ENCODE measurements around the gene STAT6.

The STAT6 gene

GRCh38 chr12:57154076-57154475 lies 42.9 kb upstream of the STAT6 start:
- Histone ChIP-seq H3K9me3 (ENCODE audit: control insufficient read depth, low read length) (no peaks in the 10 kb centered on the region), H3K4me3 (ENCODE audit: extremely low read depth, insufficient read depth, low read length, poor library complexity, severe bottlenecking) (no peak overlapping the region), H3K36me3 (ENCODE audit: control insufficient read depth, insufficient read depth, low read length) (peaks cover 94% of the 10 kb centered on the region), H3K27ac (ENCODE audit: low read depth, low read length, severe bottlenecking) (no peak overlapping the region), H3K4me1 (ENCODE audit: control insufficient read depth, insufficient read depth, low read length, poor library complexity, severe bottlenecking) (peaks cover 3% of the 10 kb centered on the region)
- WGBS, 2 experiments (ENCODE audit: insufficient coverage in 2 of 2) = 93 to 100% methylated on average over 4 to 5 of the region's 6 CpGs

GRCh38 chr12:57153415-57153997 lies 42.3 kb upstream of the STAT6 start:
- no peak overlapping the region for H3K27ac ChIP-seq (ENCODE audit: low read depth, low read length, severe bottlenecking)
- H3K9me3 ChIP-seq (ENCODE audit: control insufficient read depth, low read length) = no peaks in the 10 kb centered on the region
- no CpG with 5 or more reads among the region's 1 CpG for WGBS, 2 experiments (ENCODE audit: insufficient coverage in 2 of 2)
- H3K36me3 ChIP-seq (ENCODE audit: control insufficient read depth, insufficient read depth, low read length) = peaks cover 94% of the 10 kb centered on the region
- peaks cover 9% of the 10 kb centered on the region for H3K4me1 ChIP-seq (ENCODE audit: control insufficient read depth, insufficient read depth, low read length, poor library complexity, severe bottlenecking)
- no peak overlapping the region for H3K4me3 ChIP-seq (ENCODE audit: extremely low read depth, insufficient read depth, low read length, poor library complexity, severe bottlenecking)

GRCh38 chr12:57152639-57153038 lies 41.5 kb upstream of the STAT6 start:
- Histone ChIP-seq H3K4me3 (ENCODE audit: extremely low read depth, insufficient read depth, low read length, poor library complexity, severe bottlenecking) (no peak overlapping the region), H3K4me1 (ENCODE audit: control insufficient read depth, insufficient read depth, low read length, poor library complexity, severe bottlenecking) (peaks cover 16% of the 10 kb centered on the region), H3K9me3 (ENCODE audit: control insufficient read depth, low read length) (no peaks in the 10 kb centered on the region), H3K36me3 (ENCODE audit: control insufficient read depth, insufficient read depth, low read length) (peaks cover 94% of the 10 kb centered on the region), H3K27ac (ENCODE audit: low read depth, low read length, severe bottlenecking) (no peak overlapping the region)
- WGBS, 2 experiments (ENCODE audit: insufficient coverage in 2 of 2) = 89 to 96% methylated on average over 2 of the region's 4 CpGs

- Histone ChIP-seq H3K9me3 (ENCODE audit: control insufficient read depth, low read length) (no peaks in the 10 kb centered on the region), H3K27ac (ENCODE audit: low read depth, low read length, severe bottlenecking) (no peak overlapping the region), H3K36me3 (ENCODE audit: control insufficient read depth, insufficient read depth, low read length) (peaks cover 89% of the 10 kb centered on the region), H3K4me1 (ENCODE audit: control insufficient read depth, insufficient read depth, low read length, poor library complexity, severe bottlenecking) (peaks cover 23% of the 10 kb centered on the region), H3K4me3 (ENCODE audit: extremely low read depth, insufficient read depth, low read length, poor library complexity, severe bottlenecking) (no peak overlapping the region)
- WGBS, 2 experiments (ENCODE audit: insufficient coverage in 2 of 2) = 89 to 96% methylated on average over 14 to 16 of the region's 17 CpGs
Measured at GRCh38 chr12:57151741-57152630, 40.8 kb upstream of the STAT6 start.

GRCh38 chr12:57150400-57151000 lies 39.3 kb upstream of the STAT6 start:
- 95 to 97% methylated on average over 5 to 6 of the region's 6 CpGs for WGBS, 2 experiments (ENCODE audit: insufficient coverage in 2 of 2)
- H3K36me3 ChIP-seq (ENCODE audit: control insufficient read depth, insufficient read depth, low read length) = peaks cover 89% of the 10 kb centered on the region
- no peak overlapping the region for H3K4me3 ChIP-seq (ENCODE audit: extremely low read depth, insufficient read depth, low read length, poor library complexity, severe bottlenecking)
- no peak overlapping the region for H3K27ac ChIP-seq (ENCODE audit: low read depth, low read length, severe bottlenecking)
- H3K9me3 ChIP-seq (ENCODE audit: control insufficient read depth, low read length) = no peaks in the 10 kb centered on the region
- peaks cover 37% of the 10 kb centered on the region for H3K4me1 ChIP-seq (ENCODE audit: control insufficient read depth, insufficient read depth, low read length, poor library complexity, severe bottlenecking)

GRCh38 chr12:57149245-57149900 lies 38.2 kb upstream of the STAT6 start:
- Histone ChIP-seq H3K4me3 (ENCODE audit: extremely low read depth, insufficient read depth, low read length, poor library complexity, severe bottlenecking) (no peak overlapping the region), H3K9me3 (ENCODE audit: control insufficient read depth, low read length) (no peaks in the 10 kb centered on the region), H3K4me1 (ENCODE audit: control insufficient read depth, insufficient read depth, low read length, poor library complexity, severe bottlenecking) (peaks cover 42% of the 10 kb centered on the region), H3K27ac (ENCODE audit: low read depth, low read length, severe bottlenecking) (no peak overlapping the region), H3K36me3 (ENCODE audit: control insufficient read depth, insufficient read depth, low read length) (peaks cover 89% of the 10 kb centered on the region)
- WGBS, 2 experiments (ENCODE audit: insufficient coverage in 2 of 2) = 80 to 90% methylated on average over 9 of the region's 13 CpGs

GRCh38 chr12:57148469-57149244 lies 37.5 kb upstream of the STAT6 start:
- Histone ChIP-seq H3K36me3 (ENCODE audit: control insufficient read depth, insufficient read depth, low read length) (peaks cover 89% of the 10 kb centered on the region), H3K4me3 (ENCODE audit: extremely low read depth, insufficient read depth, low read length, poor library complexity, severe bottlenecking) (no peak overlapping the region), H3K9me3 (ENCODE audit: control insufficient read depth, low read length) (no peaks in the 10 kb centered on the region), H3K4me1 (ENCODE audit: control insufficient read depth, insufficient read depth, low read length, poor library complexity, severe bottlenecking) (peaks cover 42% of the 10 kb centered on the region), H3K27ac (ENCODE audit: low read depth, low read length, severe bottlenecking) (no peak overlapping the region)
- WGBS, 2 experiments (ENCODE audit: insufficient coverage in 2 of 2) = 100% methylated on average over 1 to 2 of the region's 4 CpGs

- no peaks in the 10 kb centered on the region for H3K9me3 ChIP-seq (ENCODE audit: control insufficient read depth, low read length)
- peaks cover 47% of the 10 kb centered on the region for H3K4me1 ChIP-seq (ENCODE audit: control insufficient read depth, insufficient read depth, low read length, poor library complexity, severe bottlenecking)
- H3K4me3 ChIP-seq (ENCODE audit: extremely low read depth, insufficient read depth, low read length, poor library complexity, severe bottlenecking) = no peak within 1 kb of the TSS
- WGBS, 2 experiments (ENCODE audit: insufficient coverage in 2 of 2) = 54 to 74% methylated on average over 5 to 6 of the region's 8 CpGs
- H3K36me3 ChIP-seq (ENCODE audit: control insufficient read depth, insufficient read depth, low read length) = peaks cover 94% of the 10 kb centered on the region
- peak within 1 kb of the TSS; percentile 72 for H3K27ac ChIP-seq (ENCODE audit: low read depth, low read length, severe bottlenecking)
Measured at GRCh38 chr12:57146961-57147944, 36.1 kb upstream of the STAT6 start, which contains the start of gene LRP1-AS. Gene LRP1-AS, minus strand, starts transcription at chr12:57147619.

- peak overlapping the region; percentile 72 for H3K27ac ChIP-seq (ENCODE audit: low read depth, low read length, severe bottlenecking)
- H3K36me3 ChIP-seq (ENCODE audit: control insufficient read depth, insufficient read depth, low read length) = peaks cover 94% of the 10 kb centered on the region
- H3K9me3 ChIP-seq (ENCODE audit: control insufficient read depth, low read length) = no peaks in the 10 kb centered on the region
- peaks cover 53% of the 10 kb centered on the region for H3K4me1 ChIP-seq (ENCODE audit: control insufficient read depth, insufficient read depth, low read length, poor library complexity, severe bottlenecking)
- no peak overlapping the region for H3K4me3 ChIP-seq (ENCODE audit: extremely low read depth, insufficient read depth, low read length, poor library complexity, severe bottlenecking)
- WGBS, 2 experiments (ENCODE audit: insufficient coverage in 2 of 2) = no CpG with 5 or more reads among the region's 2 CpGs
Measured at GRCh38 chr12:57146092-57146491, 34.9 kb upstream of the STAT6 start.

Measured in mesodermal cell (in vitro differentiated cells).